BLaER1 treated with 17β-estradiol and CSF1 and Interleukin-3, amounts not matched to agents 10 nM and 100 nM (cell line): Measurements from ENCODE around the gene LRRIQ1.
A peak's percentile ranks its signal among the peaks of the same experiment; 100 is the strongest.

ENCODE experiments used
- H3K27ac ChIP-seq, 11 experiments: shearing (Covaris generic); formaldehyde crosslinking; 2 replicates each; pipeline ENCODE4 v1.8.1; 2022
- H3K27me3 ChIP-seq, 11 experiments: shearing (Covaris generic); formaldehyde crosslinking; 2 replicates each; pipeline ENCODE4 v1.8.1; 2022
- H3K36me3 ChIP-seq, 11 experiments: shearing (Covaris generic); formaldehyde crosslinking; 2 replicates each; pipeline ENCODE4 v1.8.1; 2022
- H3K4me1 ChIP-seq, 10 experiments: shearing (Covaris generic); formaldehyde crosslinking; 2 replicates each; pipeline ENCODE4 v1.8.1; 2022
- H3K4me2 ChIP-seq, 11 experiments: shearing (Covaris generic); formaldehyde crosslinking; 2 replicates each; pipeline ENCODE4 v1.8.1; 2022
- H3K4me3 ChIP-seq, 10 experiments: shearing (Covaris generic); formaldehyde crosslinking; 2 replicates each; pipeline ENCODE4 v1.8.1; 2022
- H3K9ac ChIP-seq, 11 experiments: shearing (Covaris generic); formaldehyde crosslinking; 2 replicates each; pipeline ENCODE4 v1.8.1; 2022
- H3K9me3 ChIP-seq, 11 experiments: shearing (Covaris generic); formaldehyde crosslinking; replicated peaks in 1 of 11; 2 replicates each; pipeline ENCODE4 v1.8.1; 2022
- H4K20me1 ChIP-seq, 11 experiments: shearing (Covaris generic); formaldehyde crosslinking; 2 replicates each; pipeline ENCODE4 v1.8.1; 2022
- Cebpa-rat ChIP-seq, 11 experiments: shearing (Covaris generic); IDR thresholded peaks; 2 replicates each; pipeline ENCODE4 v1.8.1; 2022

LRRIQ1 gene

GRCh38 chr12:85005615-85006014, 30.5 kb upstream of the LRRIQ1 start:
- TF ChIP-seq Cebpa-rat (IDR thresholded peaks at IDR 0.05): no peak
- Histone ChIP-seq H3K9ac (no peak overlapping the region), H3K9me3 (peaks cover 0 to 17% (median 7%) of the 10 kb centered on the region in 11 experiments; a peak in 11 of 22 replicates), H3K4me1 (no peaks in the 10 kb centered on the region), H3K27ac (no peak overlapping the region), H3K36me3 (no peaks in the 10 kb centered on the region), H3K27me3 (no peaks in the 10 kb centered on the region), H4K20me1 (no peaks in the 10 kb centered on the region), H3K4me3 (no peak overlapping the region), H3K4me2 (no peak overlapping the region)

DNA sequence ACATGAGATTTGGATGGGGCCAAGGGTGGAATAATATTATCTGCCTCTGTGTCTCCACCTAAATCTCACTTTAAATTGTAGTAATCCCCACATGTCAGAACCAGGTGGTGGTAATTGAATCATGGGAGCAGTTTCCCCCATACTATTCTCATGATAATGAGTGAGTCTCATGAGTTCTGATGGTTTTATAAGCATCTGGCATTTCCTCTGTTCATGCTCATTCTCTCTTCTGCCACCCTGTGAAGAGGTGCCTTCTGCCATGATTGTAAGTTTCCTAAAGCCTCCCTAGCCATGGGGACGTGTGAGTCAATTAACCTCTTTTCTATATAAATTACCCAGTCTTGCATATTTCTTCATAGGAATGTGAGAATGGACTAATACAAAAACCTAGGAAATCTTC, 29.9 kb upstream of the LRRIQ1 start:
- H3K4me2 ChIP-seq: no peak overlapping the region
- TF ChIP-seq Cebpa-rat (IDR thresholded peaks at IDR 0.05): no peak
- H3K9me3 ChIP-seq: peaks cover 0 to 17% (median 7%) of the 10 kb centered on the region in 11 experiments; a peak in 11 of 22 replicates
- no peak overlapping the region for H3K9ac ChIP-seq
- H3K36me3 ChIP-seq: no peaks in the 10 kb centered on the region
- no peak overlapping the region for H3K4me3 ChIP-seq
- no peaks in the 10 kb centered on the region for H3K4me1 ChIP-seq
- no peaks in the 10 kb centered on the region for H3K27me3 ChIP-seq
- H4K20me1 ChIP-seq: no peaks in the 10 kb centered on the region
- no peak overlapping the region for H3K27ac ChIP-seq

DNA sequence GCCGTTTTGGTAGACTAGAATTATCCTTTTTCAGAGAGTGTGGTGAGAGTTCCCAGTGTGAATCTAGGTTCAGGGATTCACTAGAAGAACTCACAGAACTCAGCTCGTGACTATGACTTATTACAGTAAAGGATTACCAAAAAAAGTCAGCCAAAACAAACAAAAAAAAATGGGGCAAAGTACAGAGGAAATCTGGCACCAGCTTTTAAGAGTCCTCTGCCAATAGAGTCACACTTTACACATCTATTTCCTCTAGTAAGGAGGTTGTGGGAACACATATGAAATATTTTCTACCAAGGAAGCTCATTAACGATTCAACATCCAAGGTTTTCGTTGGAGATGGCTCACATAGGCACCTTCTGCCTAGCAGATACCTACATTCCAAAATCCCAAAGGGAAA, 28.3 kb upstream of the LRRIQ1 start:
- no peak overlapping the region for H3K4me2 ChIP-seq

GRCh38 chr12:85016413-85016812, 19.7 kb upstream of the LRRIQ1 start:
- H3K36me3 ChIP-seq: no peaks in the 10 kb centered on the region
- TF ChIP-seq Cebpa-rat (IDR thresholded peaks at IDR 0.05): peak in 5 of 11 experiments; percentile 25 to 80 (median 61); a peak in 9 of 22 replicates
- H3K9ac ChIP-seq: no peak overlapping the region; a peak in 1 of 22 replicates
- peak overlapping the region in 9 of 11 experiments; percentile 53 to 76 (median 66); a peak in 18 of 22 replicates for H3K27ac ChIP-seq
- H3K4me1 ChIP-seq: peaks cover 0 to 51% (median 23%) of the 10 kb centered on the region in 10 experiments; a peak in 17 of 20 replicates
- no peaks in the 10 kb centered on the region for H4K20me1 ChIP-seq
- peak overlapping the region in 10 of 11 experiments; percentile 15 to 72 (median 50); a peak in 16 of 22 replicates for H3K4me2 ChIP-seq
- H3K27me3 ChIP-seq: no peaks in the 10 kb centered on the region
- H3K4me3 ChIP-seq: no peak overlapping the region
- 0 out of 22 replicates have a peak, but pooled peaks cover 0 to 4% (median 0%) of the 10 kb centered on the region in 11 experiments for H3K9me3 ChIP-seq

More for the DNA sequence above, 28.3 kb upstream of the LRRIQ1 start:
- Histone ChIP-seq H3K27me3 (no peaks in the 10 kb centered on the region), H3K27ac (no peak overlapping the region), H3K4me1 (peaks cover 0 to 14% (median 8%) of the 10 kb centered on the region in 10 experiments; a peak in 9 of 20 replicates), H4K20me1 (no peaks in the 10 kb centered on the region), H3K36me3 (no peaks in the 10 kb centered on the region), H3K4me3 (no peak overlapping the region), H3K9me3 (peaks cover 0 to 9% (median 4%) of the 10 kb centered on the region in 11 experiments; a peak in 11 of 22 replicates), H3K9ac (no peak overlapping the region)
- TF ChIP-seq Cebpa-rat (IDR thresholded peaks at IDR 0.05): no peak

- 0 out of 22 replicates have a peak, but pooled peaks cover 0 to 2% (median 0%) of the 10 kb centered on the region in 11 experiments for H3K9me3 ChIP-seq
- H3K36me3 ChIP-seq: no peaks in the 10 kb centered on the region
- peak overlapping the region in 10 of 11 experiments; percentile 28 to 72 (median 50); a peak in 18 of 22 replicates for H3K4me2 ChIP-seq
- no peak overlapping the region; a peak in 1 of 20 replicates for H3K4me3 ChIP-seq
- peaks cover 0 to 44% (median 22%) of the 10 kb centered on the region in 10 experiments; a peak in 17 of 20 replicates for H3K4me1 ChIP-seq
- H3K27ac ChIP-seq: peak overlapping the region in 9 of 11 experiments; percentile 53 to 76 (median 73); a peak in 18 of 22 replicates
- H3K9ac ChIP-seq: peak overlapping the region in 1 of 11 experiments; percentile 43; a peak in 1 of 22 replicates
- H4K20me1 ChIP-seq: no peaks in the 10 kb centered on the region
- no peaks in the 10 kb centered on the region for H3K27me3 ChIP-seq
- TF ChIP-seq Cebpa-rat (IDR thresholded peaks at IDR 0.05): no peak
Measured at GRCh38 chr12:85017133-85017532, 19.0 kb upstream of the LRRIQ1 start.

- Histone ChIP-seq H3K36me3 (no peaks in the 10 kb centered on the region), H4K20me1 (no peaks in the 10 kb centered on the region), H3K27ac (peak overlapping the region in 4 of 11 experiments; percentile 16 to 76 (median 68); a peak in 4 of 22 replicates), H3K9me3 (0 out of 22 replicates have a peak, but pooled peaks cover 0 to 2% (median 0%) of the 10 kb centered on the region in 11 experiments), H3K27me3 (no peaks in the 10 kb centered on the region), H3K4me3 (no peak overlapping the region), H3K4me2 (peak overlapping the region in 1 of 11 experiments; percentile 72; a peak in 1 of 22 replicates), H3K4me1 (peaks cover 0 to 39% (median 20%) of the 10 kb centered on the region in 10 experiments; a peak in 17 of 20 replicates), H3K9ac (no peak overlapping the region)
- TF ChIP-seq Cebpa-rat (IDR thresholded peaks at IDR 0.05): no peak
Measured at GRCh38 chr12:85017618-85018017, 18.5 kb upstream of the LRRIQ1 start.

- Histone ChIP-seq H3K4me3 (no peak overlapping the region), H3K27ac (no peak overlapping the region), H3K27me3 (no peaks in the 10 kb centered on the region), H3K9ac (no peak overlapping the region), H3K36me3 (no peaks in the 10 kb centered on the region), H4K20me1 (no peaks in the 10 kb centered on the region), H3K4me2 (no peak overlapping the region; a peak in 1 of 22 replicates), H3K4me1 (peaks cover 0 to 35% (median 18%) of the 10 kb centered on the region in 10 experiments; a peak in 17 of 20 replicates), H3K9me3 (no peaks in the 10 kb centered on the region)
- no peak for TF ChIP-seq Cebpa-rat (IDR thresholded peaks at IDR 0.05)
Measured at GRCh38 chr12:85018098-85018497, 18.1 kb upstream of the LRRIQ1 start.

DNA sequence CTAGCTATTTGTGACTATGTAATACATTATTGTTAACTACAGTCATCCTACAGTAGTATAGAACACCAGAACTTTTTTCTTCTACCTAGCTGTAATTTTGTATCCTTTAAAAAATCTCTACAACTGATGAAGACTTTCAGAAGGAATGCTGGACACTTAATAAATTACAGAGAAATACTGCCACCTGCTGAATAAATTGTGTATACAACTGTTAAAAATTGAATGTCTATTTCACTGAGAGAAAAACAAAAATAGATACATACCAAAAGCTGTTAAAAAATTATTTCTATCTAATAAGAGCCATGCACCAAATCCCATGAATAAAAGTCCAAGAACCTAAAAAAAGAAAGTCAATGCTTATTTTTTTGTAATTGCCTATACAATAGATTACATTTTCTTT, 6.7 kb upstream of the LRRIQ1 start:
- Histone ChIP-seq H3K9me3 (no peaks in the 10 kb centered on the region), H3K4me3 (no peak overlapping the region), H3K27me3 (no peaks in the 10 kb centered on the region), H4K20me1 (no peaks in the 10 kb centered on the region), H3K4me1 (no peaks in the 10 kb centered on the region), H3K9ac (no peak overlapping the region), H3K27ac (no peak overlapping the region), H3K4me2 (no peak overlapping the region), H3K36me3 (no peaks in the 10 kb centered on the region)
- TF ChIP-seq Cebpa-rat (IDR thresholded peaks at IDR 0.05): no peak

DNA sequence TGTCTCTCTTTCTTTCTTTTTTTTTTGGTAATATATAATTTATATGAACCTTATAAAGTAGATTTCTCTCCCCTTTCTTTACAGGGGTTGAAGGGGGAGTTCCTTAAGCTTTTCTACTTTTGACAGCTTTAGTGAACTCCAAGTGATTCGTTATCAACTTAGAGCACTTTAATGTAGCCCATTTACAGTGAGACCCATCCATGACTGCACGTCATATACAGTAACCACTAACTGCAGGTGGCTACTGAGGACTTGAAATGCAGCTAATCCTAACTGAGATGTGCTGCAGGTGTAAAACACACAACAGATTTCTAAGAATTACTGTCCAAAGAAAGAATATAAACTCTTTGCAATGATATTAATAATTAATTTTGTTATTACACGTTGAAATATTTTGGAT, 582 bp downstream of the LRRIQ1 start:
- Histone ChIP-seq H3K36me3 (no peaks in the 10 kb centered on the region), H3K4me2 (peak overlapping the region; percentile 49 to 78 (median 69)), H3K9me3 (no peaks in the 10 kb centered on the region), H3K9ac (peak overlapping the region in 4 of 11 experiments; percentile 43 to 64 (median 58); a peak in 5 of 22 replicates), H4K20me1 (no peaks in the 10 kb centered on the region), H3K4me1 (peaks cover 0 to 7% (median 0%) of the 10 kb centered on the region in 10 experiments; a peak in 4 of 20 replicates), H3K27me3 (no peaks in the 10 kb centered on the region), H3K4me3 (peak overlapping the region; percentile 44 to 71 (median 63)), H3K27ac (peak overlapping the region in 1 of 11 experiments; percentile 59; a peak in 2 of 22 replicates)
- TF ChIP-seq Cebpa-rat (IDR thresholded peaks at IDR 0.05): no peak
